H9 (cell line): Measurements from ENCODE around the gene LAMA5. TPM values are rescaled to one million over a fixed set of nuclear protein-coding genes. Genes with fewer than 3 reads are reported as not detected.

ENCODE experiments used
- DNase-seq: peaks from one replicate; pipeline ENCODE4 v3.0.0-alpha.2; 2017
- H2AFZ ChIP-seq: one replicate; pipeline ENCODE4 v1.6.1; 2013; ENCODE audit warnings: mild to moderate bottlenecking, low read length, control low read depth, moderate library complexity
- H2AK5ac ChIP-seq: 2 replicates; pipeline ENCODE4 v1.6.1; 2013; ENCODE audit warnings: low read length, control low read depth, mixed read lengths; ENCODE audit not compliant: insufficient read length
- H2BK120ac ChIP-seq: one replicate; pipeline ENCODE4 v1.6.1; 2013; ENCODE audit warnings: low read depth, mild to moderate bottlenecking, low read length, control low read depth, inconsistent platforms; ENCODE audit not compliant: poor library complexity, severe bottlenecking
- H2BK12ac ChIP-seq: 2 replicates; pipeline ENCODE4 v1.6.1; 2013; ENCODE audit warnings: low read length, control low read depth, mixed read lengths, low read depth; ENCODE audit not compliant: insufficient read length
- H2BK15ac ChIP-seq: 2 replicates; pipeline ENCODE4 v1.6.1; 2013; ENCODE audit warnings: low read depth, low read length, control low read depth
- H2BK20ac ChIP-seq: one replicate; pipeline ENCODE4 v1.6.1; 2013; ENCODE audit warnings: low read depth, mild to moderate bottlenecking, low read length, control low read depth, inconsistent platforms; ENCODE audit not compliant: poor library complexity, severe bottlenecking
- H2BK5ac ChIP-seq: 2 replicates; pipeline ENCODE4 v1.6.1; 2013; ENCODE audit warnings: low read length, control low read depth, mixed read lengths; ENCODE audit not compliant: insufficient read length
- H3K14ac ChIP-seq: 2 replicates; pipeline ENCODE4 v1.6.1; 2013; ENCODE audit warnings: low read length, control low read depth; ENCODE audit not compliant: insufficient read depth
- H3K18ac ChIP-seq: 2 replicates; pipeline ENCODE4 v1.6.1; 2013; ENCODE audit warnings: low read depth, mild to moderate bottlenecking, mixed read lengths, low read length, control low read depth; ENCODE audit not compliant: insufficient read length
- H3K23ac ChIP-seq: 2 replicates; pipeline ENCODE4 v1.6.1; 2013; ENCODE audit warnings: low read length, control low read depth, mixed read lengths, low read depth; ENCODE audit not compliant: insufficient read length
- H3K23me2 ChIP-seq: 2 replicates; pipeline ENCODE4 v1.6.1; 2013; ENCODE audit warnings: low read depth, mild to moderate bottlenecking, mixed read lengths, low read length, control low read depth; ENCODE audit not compliant: insufficient read length, poor library complexity, severe bottlenecking
- H3K27ac ChIP-seq: 2 replicates; pipeline ENCODE4 v1.5.1; 2013; ENCODE audit warnings: low read length, control low read depth, mixed read lengths, low read depth; ENCODE audit not compliant: insufficient read length
- H3K27me3 ChIP-seq: 2 replicates; pipeline ENCODE4 v1.6.1; 2013; ENCODE audit warnings: low read length, control low read depth, inconsistent platforms; ENCODE audit not compliant: insufficient read depth
- H3K4ac ChIP-seq: 2 replicates; pipeline ENCODE4 v1.6.1; 2013; ENCODE audit warnings: low read depth, mild to moderate bottlenecking, control low read depth, inconsistent platforms, low read length, moderate library complexity
- H3K4me1 ChIP-seq: 2 replicates; pipeline ENCODE4 v1.6.1; 2013; ENCODE audit warnings: low read length, control low read depth, inconsistent platforms; ENCODE audit not compliant: insufficient read depth
- H3K4me2 ChIP-seq: 2 replicates; pipeline ENCODE4 v1.6.1; 2013; ENCODE audit warnings: low read length, control low read depth, mixed read lengths; ENCODE audit not compliant: insufficient read length, insufficient read depth
- H3K56ac ChIP-seq: 2 replicates; pipeline ENCODE4 v1.6.1; 2013; ENCODE audit warnings: low read depth, mild to moderate bottlenecking, mixed read lengths, low read length, control low read depth; ENCODE audit not compliant: insufficient read length
- H3K79me1 ChIP-seq: 2 replicates; pipeline ENCODE4 v1.6.1; 2013; ENCODE audit warnings: low read depth, mild to moderate bottlenecking, moderate library complexity, low read length, control low read depth, inconsistent platforms; ENCODE audit not compliant: insufficient read depth, poor library complexity, severe bottlenecking
- H3K79me2 ChIP-seq: 2 replicates; pipeline ENCODE4 v1.6.1; 2013; ENCODE audit warnings: low read length, control low read depth, inconsistent platforms; ENCODE audit not compliant: insufficient read depth
- H3K9ac ChIP-seq: 2 replicates; pipeline ENCODE4 v1.6.1; 2013; ENCODE audit warnings: low read length, control low read depth, mixed read lengths; ENCODE audit not compliant: insufficient read length; ENCODE audit errors: extremely low read depth
- H3K9me3 ChIP-seq: one replicate; pipeline ENCODE4 v1.6.1; 2013; ENCODE audit warnings: low read depth, low read length, inconsistent platforms; ENCODE audit not compliant: control insufficient read depth
- H3T11ph ChIP-seq: one replicate; pipeline ENCODE4 v1.6.1; 2013; ENCODE audit warnings: mild to moderate bottlenecking, low read length, control low read depth, inconsistent platforms
- H4K20me1 ChIP-seq: one replicate; pipeline ENCODE4 v1.6.1; 2013; ENCODE audit not compliant: control insufficient read depth, insufficient read length, insufficient read depth
- H4K5ac ChIP-seq: 2 replicates; pipeline ENCODE4 v1.6.1; 2013; ENCODE audit warnings: low read depth, mild to moderate bottlenecking, mixed read lengths, low read length, control low read depth; ENCODE audit not compliant: insufficient read length
- H4K8ac ChIP-seq: replicated peaks from 2 replicates; pipeline ENCODE4 v1.6.1; 2013; ENCODE audit warnings: low read length, control low read depth, mixed read lengths, low read depth; ENCODE audit not compliant: insufficient read length
- H4K91ac ChIP-seq: 2 replicates; pipeline ENCODE4 v1.6.1; 2013; ENCODE audit warnings: low read depth, mild to moderate bottlenecking, moderate library complexity, mixed read lengths, low read length, control low read depth; ENCODE audit not compliant: insufficient read length
- H3K27ac Mint-ChIP-seq, 3 experiments: 2 replicates in 2 of 3; 3 replicates in 1 of 3; pipeline ENCODE4 v1.8.0; 2020 to 2021; ENCODE audit warnings: mixed read lengths in 3 of 3, mild to moderate bottlenecking in 1 of 3, moderate library complexity in 1 of 3
- H3K27me3 Mint-ChIP-seq: 2 replicates; pipeline ENCODE4 v1.8.0; 2021; ENCODE audit warnings: low read depth, mild to moderate bottlenecking, moderate library complexity, mixed read lengths
- H3K36me3 Mint-ChIP-seq, 3 experiments: 2 replicates in 2 of 3; 3 replicates in 1 of 3; pipeline ENCODE4 v1.8.0; 2020 to 2021; ENCODE audit warnings: low read depth in 3 of 3, mixed read lengths in 3 of 3; ENCODE audit not compliant: insufficient read depth in 1 of 3
- H3K4me1 Mint-ChIP-seq, 2 experiments: 2 replicates each; pipeline ENCODE4 v1.8.0; 2020; ENCODE audit warnings: mixed read lengths in 2 of 2
- H3K4me3 Mint-ChIP-seq, 2 experiments: 2 replicates in 1 of 2; 3 replicates in 1 of 2; pipeline ENCODE4 v1.8.0; 2020 to 2021; ENCODE audit warnings: mild to moderate bottlenecking in 2 of 2, mixed read lengths in 2 of 2, moderate library complexity in 1 of 2
- H3K9me3 Mint-ChIP-seq, 2 experiments: 2 replicates in 1 of 2; 3 replicates in 1 of 2; pipeline ENCODE4 v1.8.0; 2020; ENCODE audit warnings: mild to moderate bottlenecking in 2 of 2, mixed read lengths in 2 of 2, moderate library complexity in 1 of 2
- CTCF ChIP-seq: fragments of 200-600 bp; sonication (generic); conservative IDR thresholded peaks from 3 replicates; pipeline ENCODE4 v1.8.0; 2021; ENCODE audit warnings: antibody characterized with exemption, mild to moderate bottlenecking
- WGBS: extraction: QIAGEN DNeasy Blood & Tissue Kit; methylation state at CpG from one replicate; pipeline ENCODE4 v1.1.7; 2013; ENCODE audit warnings: missing lambda C conversion rate, low lambda C conversion rate, mixed read lengths; ENCODE audit not compliant: insufficient read length; ENCODE audit errors: extremely low coverage; 5-methylcytosine and 5-hydroxymethylcytosine counted together
- total RNA-seq: library from RNA; stranded (reverse); gene quantifications from 2 replicates; pipeline ENCODE4 v1.2.1, GENCODE V29; 2021

The LAMA5 gene
- total RNA-seq, 1 experiment from 2014 or later = 200 TPM

- no peak overlapping the region for H3K4ac ChIP-seq
- no peak overlapping the region for H2AFZ ChIP-seq
- H4K20me1 ChIP-seq = no peaks in the 10 kb centered on the region
- H3K79me1 ChIP-seq = no peaks in the 10 kb centered on the region
- H3K27me3 ChIP-seq = no peaks in the 10 kb centered on the region
- no peak overlapping the region for H3K4me2 ChIP-seq
- Mint-ChIP-seq H3K9me3 (no peaks in the 10 kb centered on the region; a peak in 2 of 5 replicates), H3K27me3 (no peaks in the 10 kb centered on the region; the same call in none of the 2 replicates), H3K4me1 (peaks cover 0 to 3% of the 10 kb centered on the region in 2 experiments; a peak in 1 of 4 replicates), H3K27ac (no peak overlapping the region), H3K4me3 (no peak overlapping the region), H3K36me3 (peaks cover 19 to 64% (median 59%) of the 10 kb centered on the region in 3 experiments; a peak in 6 of 7 replicates)
- no peaks in the 10 kb centered on the region for H3K9me3 ChIP-seq
- H3K56ac ChIP-seq = no peak overlapping the region
- whole genome bisulfite sequencing = no CpG with 5 or more reads among the region's 37 CpGs
- H4K91ac ChIP-seq = no peak overlapping the region
- no peak overlapping the region for H2BK120ac ChIP-seq
- no peak overlapping the region for H4K5ac ChIP-seq
- H3K9ac ChIP-seq = no peak overlapping the region
- H3K4me1 ChIP-seq = no peaks in the 10 kb centered on the region
- H4K8ac ChIP-seq = no peak overlapping the region
- H3T11ph ChIP-seq = no peak overlapping the region
- H2BK12ac ChIP-seq = no peak overlapping the region
- H2AK5ac ChIP-seq = no peak overlapping the region
- no peak overlapping the region for H3K14ac ChIP-seq
- no peak overlapping the region for H3K27ac ChIP-seq
- no peak overlapping the region for H2BK5ac ChIP-seq
- no peaks in the 10 kb centered on the region for H3K79me2 ChIP-seq
- no peaks in the 10 kb centered on the region for H3K23me2 ChIP-seq
- TF ChIP-seq CTCF = no peak
- H2BK15ac ChIP-seq = no peak overlapping the region
- no peak overlapping the region for H2BK20ac ChIP-seq
- no peak overlapping the region for H3K23ac ChIP-seq
- no peak overlapping the region for H3K18ac ChIP-seq
- no peak for DNase-seq
Measured at GRCh38 chr20:62329389-62330377, 37.4 kb downstream of the LAMA5 start.
